ENCODE measurements around the gene FOXL3. TPM values are rescaled to one million over a fixed set of nuclear protein-coding genes. Genes with fewer than 3 reads are reported as not detected.

FOXL3 gene
- polyA plus RNA-seq, 3 donors = not detected

DNA sequence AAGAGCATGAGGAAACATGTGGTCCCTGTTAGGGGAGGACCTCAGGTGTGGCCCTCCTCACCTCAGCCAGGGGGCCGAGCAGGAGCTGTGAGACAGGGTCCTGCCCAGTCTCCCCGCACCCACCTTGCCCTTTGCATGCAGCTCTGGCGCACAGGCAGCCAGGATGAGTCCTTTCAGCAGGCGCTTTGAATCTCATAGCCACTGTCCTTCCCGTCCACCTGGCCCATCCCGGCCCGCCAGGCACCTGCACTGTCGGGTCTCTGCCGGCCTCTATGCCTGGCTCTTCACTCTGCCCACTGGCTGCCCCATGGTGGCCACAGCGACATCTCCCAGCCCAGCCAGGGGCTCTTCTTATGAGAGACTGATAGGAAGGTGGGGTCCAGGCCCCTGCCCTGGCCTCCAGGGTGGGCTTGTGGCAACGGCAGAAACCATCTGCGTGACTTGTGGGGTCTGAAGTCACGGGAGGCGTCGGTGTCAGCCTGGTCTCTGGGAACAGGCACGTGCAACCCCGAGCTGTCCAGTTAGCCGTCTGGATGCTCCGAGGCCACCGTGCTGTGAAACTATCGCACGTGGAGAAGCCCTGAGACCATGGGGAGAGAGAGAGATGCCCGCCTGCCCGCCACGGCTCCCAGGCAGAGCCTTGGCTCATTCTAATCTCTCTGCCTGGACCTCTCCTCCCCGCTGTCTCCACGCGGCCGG lies 37.4 kb downstream of the FOXL3 start:
- H3K27ac Mint-ChIP-seq = no peak overlapping the region
- WGBS (ENCODE audit: insufficient coverage) = 92% methylated on average over 25 of the region's 29 CpGs
- intact Hi-C loops (cut with micrococcal nuclease) = loop anchor here in 1 of 2 donors (5.0 kb wide), 1 partner anchor 445 kb away; no protein-coding TSS in a partner anchor

DNA sequence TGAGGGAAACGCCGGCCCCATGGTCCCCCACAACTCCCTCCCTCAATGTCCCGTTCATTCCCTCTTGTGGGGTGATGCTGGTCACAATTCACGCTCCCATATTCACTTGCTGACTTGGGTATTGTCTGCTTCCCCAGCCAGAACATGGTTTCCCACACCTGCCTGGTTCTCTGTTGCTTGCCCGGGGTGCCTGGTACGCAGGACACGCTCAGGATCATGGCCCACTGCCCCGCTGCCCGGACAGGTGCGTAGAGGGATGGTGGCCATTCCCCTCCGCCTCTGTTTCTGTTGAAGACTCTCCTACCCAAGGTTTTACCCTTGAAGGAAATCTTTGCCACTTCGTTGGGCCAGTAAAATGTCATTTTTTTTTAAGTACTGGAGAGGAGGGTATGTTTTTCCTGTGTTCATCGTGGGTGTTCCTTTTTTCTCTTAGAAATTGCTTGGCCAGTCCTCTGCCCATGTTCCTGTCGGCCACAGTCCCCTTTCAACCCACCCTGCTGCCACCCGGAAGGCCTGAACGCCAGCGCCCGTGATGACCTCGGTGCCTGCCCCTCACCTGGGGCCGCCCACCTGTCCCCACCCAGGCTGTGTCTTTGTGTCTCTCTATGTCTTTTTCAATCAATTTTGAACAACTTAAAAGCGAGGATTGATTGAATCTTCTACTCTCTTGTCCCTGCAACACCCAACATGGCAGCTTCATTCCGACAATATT lies 38.2 kb downstream of the FOXL3 start:
- TF ChIP-seq, protein P1, sequence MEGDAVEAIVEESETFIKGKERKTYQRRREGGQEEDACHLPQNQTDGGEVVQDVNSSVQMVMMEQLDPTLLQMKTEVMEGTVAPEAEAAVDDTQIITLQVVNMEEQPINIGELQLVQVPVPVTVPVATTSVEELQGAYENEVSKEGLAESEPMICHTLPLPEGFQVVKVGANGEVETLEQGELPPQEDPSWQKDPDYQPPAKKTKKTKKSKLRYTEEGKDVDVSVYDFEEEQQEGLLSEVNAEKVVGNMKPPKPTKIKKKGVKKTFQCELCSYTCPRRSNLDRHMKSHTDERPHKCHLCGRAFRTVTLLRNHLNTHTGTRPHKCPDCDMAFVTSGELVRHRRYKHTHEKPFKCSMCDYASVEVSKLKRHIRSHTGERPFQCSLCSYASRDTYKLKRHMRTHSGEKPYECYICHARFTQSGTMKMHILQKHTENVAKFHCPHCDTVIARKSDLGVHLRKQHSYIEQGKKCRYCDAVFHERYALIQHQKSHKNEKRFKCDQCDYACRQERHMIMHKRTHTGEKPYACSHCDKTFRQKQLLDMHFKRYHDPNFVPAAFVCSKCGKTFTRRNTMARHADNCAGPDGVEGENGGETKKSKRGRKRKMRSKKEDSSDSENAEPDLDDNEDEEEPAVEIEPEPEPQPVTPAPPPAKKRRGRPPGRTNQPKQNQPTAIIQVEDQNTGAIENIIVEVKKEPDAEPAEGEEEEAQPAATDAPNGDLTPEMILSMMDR (IDR thresholded peaks at IDR 0.05) = no peak
- Mint-ChIP-seq H3K36me3 (no peaks in the 10 kb centered on the region), H3K4me1 (no peaks in the 10 kb centered on the region), H3K27me3 (ENCODE audit: low read depth in 3 of 3) (peaks cover 15 to 34% (median 31%) of the 10 kb centered on the region in 3 donors), H3K27ac (no peak overlapping the region), H3K9me3 (peaks cover 0 to 8% (median 4%) of the 10 kb centered on the region in 7 donors), H3K4me3 (no peak overlapping the region)
- Histone ChIP-seq H3K4me1 (ENCODE audit: control insufficient read depth in 1 of 2, insufficient read depth in 2 of 2, low read length in 2 of 2) (no peaks in the 10 kb centered on the region), H2AFZ (ENCODE audit: insufficient read depth, low read depth, low read length, poor library complexity, severe bottlenecking) (no peak overlapping the region), H3K4me3 (replicated peaks in 1 of 3; ENCODE audit: low read depth in 2 of 3, low read length in 3 of 3) (no peak overlapping the region), H3K36me3 (replicated peaks in 1 of 2; ENCODE audit: control insufficient read depth in 1 of 2, insufficient read depth in 2 of 2, low read length in 2 of 2) (no peaks in the 10 kb centered on the region), H3K79me2 (ENCODE audit: insufficient read depth, low read length) (no peaks in the 10 kb centered on the region), H3K4me2 (replicated peaks; ENCODE audit: extremely low read depth, low read length, poor library complexity, severe bottlenecking) (no peak overlapping the region), H3K9ac (ENCODE audit: insufficient read depth, low read length, poor library complexity, severe bottlenecking) (no peak overlapping the region), H4K20me1 (ENCODE audit: insufficient read depth, low read length) (no peaks in the 10 kb centered on the region), H3K9me3 (replicated peaks in 1 of 2; ENCODE audit: control insufficient read depth in 1 of 2, insufficient read depth in 1 of 2, low read length in 2 of 2) (peaks cover 0 to 6% of the 10 kb centered on the region in 2 donors), H3K27me3 (ENCODE audit: control insufficient read depth in 2 of 2, insufficient read depth in 2 of 2, low read length in 2 of 2) (peaks cover 0 to 8% of the 10 kb centered on the region in 2 donors), H3K27ac (ENCODE audit: low read depth in 1 of 2, low read length in 2 of 2) (no peak overlapping the region)
- intact Hi-C loops (cut with micrococcal nuclease) = loop anchor here in 1 of 2 donors (5.0 kb wide), 1 partner anchor 444 kb away; no protein-coding TSS in a partner anchor
- WGBS (ENCODE audit: insufficient coverage) = 96% methylated on average over 18 of the region's 22 CpGs
- no peak for DNase-seq

More for the DNA sequence above, 37.4 kb downstream of the FOXL3 start:
- H3K27me3 ChIP-seq (ENCODE audit: control insufficient read depth in 2 of 2, insufficient read depth in 2 of 2, low read length in 2 of 2) = peaks cover 0 to 4% of the 10 kb centered on the region in 2 donors
- peaks cover 0 to 9% (median 4%) of the 10 kb centered on the region in 7 donors for H3K9me3 Mint-ChIP-seq
- no peak overlapping the region for H3K4me3 Mint-ChIP-seq
- H3K4me1 ChIP-seq (ENCODE audit: control insufficient read depth in 1 of 2, insufficient read depth in 2 of 2, low read length in 2 of 2) = no peaks in the 10 kb centered on the region
- no peak for DNase-seq
- H4K20me1 ChIP-seq (ENCODE audit: insufficient read depth, low read length) = no peaks in the 10 kb centered on the region
- peaks cover 0 to 6% of the 10 kb centered on the region in 2 donors for H3K9me3 ChIP-seq (replicated peaks in 1 of 2; ENCODE audit: control insufficient read depth in 1 of 2, insufficient read depth in 1 of 2, low read length in 2 of 2)
- no peak overlapping the region for H2AFZ ChIP-seq (ENCODE audit: insufficient read depth, low read depth, low read length, poor library complexity, severe bottlenecking)
- no peak overlapping the region for H3K9ac ChIP-seq (ENCODE audit: insufficient read depth, low read length, poor library complexity, severe bottlenecking)
- H3K36me3 ChIP-seq (replicated peaks in 1 of 2; ENCODE audit: control insufficient read depth in 1 of 2, insufficient read depth in 2 of 2, low read length in 2 of 2) = no peaks in the 10 kb centered on the region
- no peaks in the 10 kb centered on the region for H3K4me1 Mint-ChIP-seq
- TF ChIP-seq, protein P1 (IDR thresholded peaks at IDR 0.05) = no peak
- H3K27me3 Mint-ChIP-seq (ENCODE audit: low read depth in 3 of 3) = peaks cover 15 to 30% (median 27%) of the 10 kb centered on the region in 3 donors
- no peak overlapping the region for H3K27ac ChIP-seq (ENCODE audit: low read depth in 1 of 2, low read length in 2 of 2)
- no peak overlapping the region for H3K4me2 ChIP-seq (replicated peaks; ENCODE audit: extremely low read depth, low read length, poor library complexity, severe bottlenecking)
- no peaks in the 10 kb centered on the region for H3K36me3 Mint-ChIP-seq
- H3K4me3 ChIP-seq (replicated peaks in 1 of 3; ENCODE audit: low read depth in 2 of 3, low read length in 3 of 3) = no peak overlapping the region
- no peaks in the 10 kb centered on the region for H3K79me2 ChIP-seq (ENCODE audit: insufficient read depth, low read length)
